ENCODE data around the gene KRTAP12-1.
"Not testable (repeated sequence)": the region's sequence is repeated elsewhere in the genome, so short reads cannot be mapped to it uniquely, and the experiment has no call there.

KRTAP12-1 gene

GRCh38 chr21:44664691-44665090 lies 17.3 kb downstream of the KRTAP12-1 start:
- DNase-seq, result no peak

GRCh38 chr21:44661567-44661966 lies 20.4 kb downstream of the KRTAP12-1 start:
- not testable (repeated sequence) for DNase-seq

- peak in 1 of 2 donors; percentile 46 for DNase-seq
These were observed 22.9 kb downstream of the KRTAP12-1 start for GRCh38 chr21:44658913-44659595.

GRCh38 chr21:44658541-44658910 lies 23.4 kb downstream of the KRTAP12-1 start:
- no peak for DNase-seq

- peak; percentile 68 to 84 for DNase-seq
These were observed 24.1 kb downstream of the KRTAP12-1 start, which contains the start of gene KRTAP12-3 for GRCh38 chr21:44657635-44658540. KRTAP12-3 (plus strand) TSS chr21:44657932; CDS start chr21:44657980, 48 bp downstream.

GRCh38 chr21:44656868-44657267 lies 25.1 kb downstream of the KRTAP12-1 start:
- DNase-seq, result no peak

GRCh38 chr21:44654576-44655175 lies 27.3 kb downstream of the KRTAP12-1 start, which contains the start of gene KRTAP12-4:
KRTAP12-4 (minus strand) TSS chr21:44654659; CDS start chr21:44654614, 45 bp downstream.
- peak in 1 of 2 donors; percentile 20 for DNase-seq

GRCh38 chr21:44653656-44654575 lies 28.0 kb downstream of the KRTAP12-1 start:
- DNase-seq, result peak; percentile 76 to 79

- DNase-seq, result no peak
These were observed 28.8 kb downstream of the KRTAP12-1 start for GRCh38 chr21:44653123-44653522.

GRCh38 chr21:44650973-44651675 lies 30.8 kb downstream of the KRTAP12-1 start:
- DNase-seq, result no peak

GRCh38 chr21:44650265-44650972 lies 31.5 kb downstream of the KRTAP12-1 start:
- no peak for DNase-seq

GRCh38 chr21:44649521-44650100 lies 32.4 kb downstream of the KRTAP12-1 start:
- DNase-seq, result no peak

- DNase-seq, result no peak
These were observed 33.2 kb downstream of the KRTAP12-1 start for GRCh38 chr21:44648557-44649311.

GRCh38 chr21:44647222-44647552 lies 34.8 kb downstream of the KRTAP12-1 start:
- DNase-seq, result no peak

GRCh38 chr21:44646366-44647221 lies 35.4 kb downstream of the KRTAP12-1 start, which contains the start of gene KRTAP10-11:
KRTAP10-11 (plus strand) TSS chr21:44646414; CDS start chr21:44646459, 45 bp downstream.
- DNase-seq, result not testable (repeated sequence)

- no peak for DNase-seq
These were observed 37.1 kb downstream of the KRTAP12-1 start for GRCh38 chr21:44644878-44645277.

- DNase-seq, result no peak
These were observed 38.1 kb downstream of the KRTAP12-1 start for GRCh38 chr21:44643741-44644310.

- DNase-seq, result no peak
These were observed 41.2 kb downstream of the KRTAP12-1 start for GRCh38 chr21:44640761-44641160.

Data from CD4-positive, alpha-beta T cell treated with Interleukin-4 for 1 hour (primary cell).